Right cardiac atrium (tissue), 5 donors: ENCODE measurements around the gene SPRR2E. TPM values are rescaled to one million over a fixed set of nuclear protein-coding genes. Genes with fewer than 3 reads are reported as not detected.
"Not testable (repeated sequence)": the region's sequence is repeated elsewhere in the genome, so short reads cannot be mapped to it uniquely, and the experiment has no call there.

Source experiments
- ATAC-seq, 2 donors: fragments of 200-7000 bp; cut with Tn5 transposase; one replicate each; pipeline versions ENCODE4 v1.8.0 to v1.9.1; 2020; ENCODE audit warnings: moderate library complexity in 2 of 2, mild to moderate bottlenecking in 1 of 2
- DNase-seq, 3 donors: peaks; one replicate each; pipeline ENCODE4 v3.0.0-alpha.2; 2020
- H3K27ac ChIP-seq: one replicate; pipeline ENCODE4 v1.5.1; 2013; ENCODE audit warnings: mild to moderate bottlenecking, low read length, control low read depth, moderate library complexity
- H3K27me3 ChIP-seq: one replicate; pipeline ENCODE4 v1.6.1; 2013; ENCODE audit not compliant: control insufficient read depth, insufficient read depth
- H3K4me1 ChIP-seq: one replicate; pipeline ENCODE4 v1.6.1; 2013; ENCODE audit warnings: low read length; ENCODE audit not compliant: control insufficient read depth, insufficient read depth
- H3K4me3 ChIP-seq: one replicate; pipeline ENCODE4 v1.5.1; 2013; ENCODE audit warnings: low read length, control low read depth
- H3K9me3 ChIP-seq: one replicate; pipeline ENCODE4 v1.6.1; 2013; ENCODE audit warnings: low read length; ENCODE audit not compliant: control insufficient read depth
- WGBS: extraction: QIAGEN DNeasy Blood & Tissue Kit; methylation state at CpG from one replicate; pipeline ENCODE4 v1.1.7; 2013; 5-methylcytosine and 5-hydroxymethylcytosine counted together
- intact Hi-C, 4 donors: fragments of 100-400 bp; cut with DNase I; formaldehyde crosslinking; loops; one replicate each; pipeline versions ENCODE4 v1.11.0 to v1.14.0; 2022 to 2023
- long read RNA-seq, 4 donors: library from polyadenylated mRNA; unstranded; transcript quantifications; one replicate each; pipeline ENCODE4 v2.0.0, GENCODE V29; 2020 to 2021
- polyA plus RNA-seq: library from polyadenylated mRNA; stranded (reverse); fragments of 200-250 nt; gene quantifications from one replicate; pipeline ENCODE4 v1.2.3, GENCODE V29; 2013
- total RNA-seq, 4 donors: library from RNA; stranded (reverse); fragmentation: NEBNext Ultra II Directional; extraction: Animal tissue kit (Norgen Biotek cat#: 25700); gene quantifications; one replicate each; pipeline ENCODE4 v1.2.1, GENCODE V29; 2021
- donor health status: healthy with polysubstance abuse.
- donor health status: DM: no; HTN: yes; CAD: no.
- donor health status: DM: no; HTN: no; CAD: no.
- donor health status: DM: no; HTN: yes; CAD: no; lungs with severe emphysema.
- donor health status: DM: yes; HTN: yes; CAD: no.

The SPRR2E gene
- total RNA-seq (not detected), polyA plus RNA-seq (not detected)
- long read RNA-seq, donor 1 = 0 reads
- long read RNA-seq, donor 2 = 0 reads
- long read RNA-seq, donor 3 = 0 reads
- long read RNA-seq, donor 4 = 0 reads

DNA sequence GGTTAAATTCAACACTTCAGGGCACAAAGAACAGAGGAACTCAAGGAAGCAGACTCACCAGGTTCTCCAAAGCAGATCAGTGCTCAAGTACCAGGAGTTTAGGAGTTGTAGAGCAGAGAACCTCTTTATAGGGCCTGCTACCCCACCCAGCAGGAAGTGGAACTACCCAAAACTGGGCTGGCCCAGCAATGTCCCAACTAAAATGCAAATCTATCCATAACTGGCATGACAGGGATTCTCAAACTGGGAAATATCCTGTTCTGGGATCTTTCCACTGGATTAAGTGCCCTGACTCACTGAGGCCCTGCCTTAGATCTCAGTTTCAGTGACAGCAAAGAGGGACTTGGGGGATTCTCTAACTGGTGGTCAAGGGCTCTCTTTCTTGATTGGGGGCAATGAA is at the start of gene SPRR2E:
Gene SPRR2E (minus strand): TSS at position 101 of the 400 bp plus-strand sequence. CDS start 775 bp downstream, outside the sequence.
- no peaks in the 10 kb centered on the region for H3K4me1 ChIP-seq
- no peaks in the 10 kb centered on the region for H3K9me3 ChIP-seq
- H3K27me3 ChIP-seq = no peaks in the 10 kb centered on the region
- DNase-seq (no peak), ATAC-seq (no peak)
- intact Hi-C loops = no loop called here
- no peak within 1 kb of the TSS for H3K27ac ChIP-seq
- H3K4me3 ChIP-seq = no peak within 1 kb of the TSS

GRCh38 chr1:153141377-153141776 is 47.1 kb upstream of the SPRR2E start:
- intact Hi-C loops = no loop called here
- ATAC-seq = no peak

DNA sequence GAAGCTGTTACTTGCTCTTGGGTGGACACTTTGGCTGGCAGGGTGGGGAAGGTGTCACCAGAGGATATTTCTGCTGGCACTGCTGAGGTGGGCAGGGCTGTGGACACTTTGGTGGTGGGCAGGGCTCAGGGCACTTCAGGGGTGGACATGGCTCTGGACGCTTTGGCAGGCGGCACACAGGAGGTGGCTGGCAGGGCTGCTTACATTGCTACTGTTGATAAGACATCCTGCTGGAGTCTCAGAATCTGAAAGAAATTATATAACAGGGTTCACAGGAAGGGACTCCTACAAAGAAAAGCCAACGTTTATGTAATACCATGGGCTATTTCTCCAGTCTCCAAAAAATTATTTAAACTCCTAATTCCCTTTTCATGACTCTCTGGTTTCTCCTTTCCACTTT is 46.2 kb upstream of the SPRR2E start:
- Histone ChIP-seq H3K27me3 (no peaks in the 10 kb centered on the region), H3K27ac (no peak overlapping the region), H3K4me3 (no peak overlapping the region), H3K9me3 (no peaks in the 10 kb centered on the region), H3K4me1 (no peaks in the 10 kb centered on the region)
- DNase-seq (no peak), ATAC-seq (no peak)
- WGBS = 56% methylated on average over 3 of the region's 3 CpGs
- intact Hi-C loops = no loop called here

More at GRCh38 chr1:153141377-153141776, 47.1 kb upstream of the SPRR2E start:
- Histone ChIP-seq H3K9me3 (no peaks in the 10 kb centered on the region), H3K4me3 (no peak overlapping the region), H3K4me1 (no peaks in the 10 kb centered on the region), H3K27ac (no peak overlapping the region), H3K27me3 (no peaks in the 10 kb centered on the region)
- DNase-seq = no peak
- 82% methylated on average over 3 of the region's 3 CpGs for WGBS

- no peaks in the 10 kb centered on the region for H3K27me3 ChIP-seq
- 73% methylated on average over 2 of the region's 2 CpGs for WGBS
- H3K4me3 ChIP-seq = no peak overlapping the region
- H3K4me1 ChIP-seq = no peaks in the 10 kb centered on the region
- intact Hi-C loops = no loop called here
- ATAC-seq (no peak), DNase-seq (no peak)
- H3K27ac ChIP-seq = no peak overlapping the region
- no peaks in the 10 kb centered on the region for H3K9me3 ChIP-seq
These were observed 39.4 kb upstream of the SPRR2E start for GRCh38 chr1:153133743-153134142.

GRCh38 chr1:153133267-153133666 is 38.9 kb upstream of the SPRR2E start:
- no peaks in the 10 kb centered on the region for H3K4me1 ChIP-seq
- H3K27me3 ChIP-seq = no peaks in the 10 kb centered on the region
- 79% methylated on average over 1 of the region's 1 CpG for WGBS
- DNase-seq (no peak), ATAC-seq (no peak)
- intact Hi-C loops = no loop called here
- H3K4me3 ChIP-seq = no peak overlapping the region
- no peak overlapping the region for H3K27ac ChIP-seq
- no peaks in the 10 kb centered on the region for H3K9me3 ChIP-seq

DNA sequence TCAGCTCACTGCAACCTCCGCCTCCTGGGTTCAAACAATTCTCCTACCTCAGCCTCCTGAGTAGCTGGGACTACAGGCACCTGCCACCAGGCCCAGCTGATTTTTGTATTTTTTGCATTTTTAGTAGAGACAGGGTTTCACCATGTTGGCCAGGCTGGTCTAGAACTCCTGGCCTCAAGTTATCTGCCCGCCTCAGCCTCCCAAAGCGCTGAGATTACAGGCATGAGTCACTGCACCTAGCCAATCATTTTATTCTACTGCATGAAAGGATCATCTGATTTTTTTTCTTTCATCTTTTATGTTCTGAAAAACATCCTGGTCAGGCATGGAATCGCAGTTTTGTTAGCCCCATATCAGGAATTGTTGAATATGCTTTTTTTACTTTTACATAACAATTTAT is 34.4 kb upstream of the SPRR2E start:
- H3K9me3 ChIP-seq, H3K4me1 ChIP-seq, DNase-seq, H3K27me3 ChIP-seq, ATAC-seq, intact Hi-C loops, H3K4me3 ChIP-seq, H3K27ac ChIP-seq: not testable (repeated sequence)
- 90% methylated on average over 4 of the region's 4 CpGs for WGBS

DNA sequence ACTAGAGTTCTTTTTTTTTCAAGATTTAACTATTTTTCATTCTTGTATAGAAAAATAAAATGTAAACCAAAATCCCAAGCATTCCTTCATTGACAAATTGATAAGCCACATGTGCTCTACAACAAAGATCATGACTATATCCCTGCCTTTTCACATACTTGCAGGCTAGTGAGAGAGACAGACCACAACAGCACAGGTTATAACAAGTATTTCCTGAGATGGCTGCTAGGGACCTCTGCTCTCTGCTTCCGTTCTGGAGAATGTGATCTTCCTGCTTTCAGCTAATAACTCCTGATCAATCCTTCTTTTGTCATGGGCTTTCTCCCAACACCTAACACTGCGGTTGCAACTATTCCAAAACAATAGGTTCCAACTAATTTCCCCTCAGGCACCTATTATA is 33.0 kb upstream of the SPRR2E start:
- Histone ChIP-seq H3K27ac (no peak overlapping the region), H3K9me3 (peaks cover 4% of the 10 kb centered on the region), H3K27me3 (no peaks in the 10 kb centered on the region), H3K4me3 (no peak overlapping the region), H3K4me1 (no peaks in the 10 kb centered on the region)
- intact Hi-C loops = no loop called here
- 73% methylated on average over 2 of the region's 2 CpGs for WGBS
- ATAC-seq (no peak), DNase-seq (no peak)

GRCh38 chr1:153125536-153125935 is 31.2 kb upstream of the SPRR2E start:
- Histone ChIP-seq H3K9me3 (peaks cover 4% of the 10 kb centered on the region), H3K27ac (no peak overlapping the region), H3K4me3 (no peak overlapping the region), H3K27me3 (no peaks in the 10 kb centered on the region), H3K4me1 (no peaks in the 10 kb centered on the region)
- no peak for DNase-seq
- 79% methylated on average over 1 of the region's 1 CpG for WGBS
- no peak for ATAC-seq
- intact Hi-C loops = no loop called here

DNA sequence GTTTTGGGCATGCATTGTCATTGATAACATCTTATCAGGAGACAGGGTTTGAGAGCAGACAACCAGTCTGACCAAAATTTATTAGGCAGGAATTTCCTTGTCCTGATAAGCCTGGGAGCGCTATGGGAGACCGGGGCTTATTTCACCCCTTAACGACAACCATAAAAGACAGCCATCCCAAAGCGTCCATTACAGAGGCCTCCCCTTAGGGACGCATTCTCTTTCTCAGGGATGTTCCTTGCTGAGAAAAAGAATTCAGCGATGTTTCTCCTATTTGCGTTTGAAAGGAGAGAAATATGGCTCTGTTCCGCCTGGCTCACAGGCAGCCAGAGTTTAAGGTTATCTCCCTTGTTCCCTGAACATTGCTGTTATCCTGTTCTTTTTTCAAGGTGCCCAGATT is 29.5 kb upstream of the SPRR2E start:
- H3K27me3 ChIP-seq, DNase-seq, H3K4me1 ChIP-seq, H3K4me3 ChIP-seq, H3K27ac ChIP-seq, intact Hi-C loops, H3K9me3 ChIP-seq, ATAC-seq: not testable (repeated sequence)
- 81% methylated on average over 8 of the region's 8 CpGs for WGBS

- Histone ChIP-seq H3K4me1 (no peaks in the 10 kb centered on the region), H3K27ac (no peak overlapping the region), H3K4me3 (no peak overlapping the region), H3K9me3 (peaks cover 4% of the 10 kb centered on the region), H3K27me3 (no peaks in the 10 kb centered on the region)
- intact Hi-C loops = no loop called here
- no peak for ATAC-seq
- DNase-seq = no peak
- WGBS = 35% methylated on average over 3 of the region's 3 CpGs
These were observed 28.6 kb upstream of the SPRR2E start for GRCh38 chr1:153122831-153123421.

DNA sequence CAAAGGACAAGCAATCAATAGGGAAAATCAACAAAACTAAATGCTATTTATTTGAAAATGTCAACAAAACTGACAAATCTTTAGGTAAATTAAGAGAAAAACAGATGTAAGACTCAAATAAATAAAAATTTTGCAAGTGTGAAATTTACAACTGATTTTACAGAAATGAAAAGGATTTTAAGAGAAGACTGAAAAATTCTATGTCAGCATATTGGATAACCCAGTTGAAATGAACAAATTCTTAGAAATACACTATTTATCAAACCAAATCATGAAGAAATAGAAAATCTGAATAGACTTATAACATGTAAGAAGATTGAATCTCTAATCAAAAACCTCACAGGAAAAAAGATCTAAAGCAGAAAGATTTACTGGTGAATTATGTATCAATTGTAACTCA is 26.6 kb upstream of the SPRR2E start:
- DNase-seq = no peak
- no peak overlapping the region for H3K4me3 ChIP-seq
- ATAC-seq = no peak
- H3K9me3 ChIP-seq = peaks cover 4% of the 10 kb centered on the region
- H3K27me3 ChIP-seq = no peaks in the 10 kb centered on the region
- intact Hi-C loops = no loop called here
- H3K4me1 ChIP-seq = no peaks in the 10 kb centered on the region
- no peak overlapping the region for H3K27ac ChIP-seq

DNA sequence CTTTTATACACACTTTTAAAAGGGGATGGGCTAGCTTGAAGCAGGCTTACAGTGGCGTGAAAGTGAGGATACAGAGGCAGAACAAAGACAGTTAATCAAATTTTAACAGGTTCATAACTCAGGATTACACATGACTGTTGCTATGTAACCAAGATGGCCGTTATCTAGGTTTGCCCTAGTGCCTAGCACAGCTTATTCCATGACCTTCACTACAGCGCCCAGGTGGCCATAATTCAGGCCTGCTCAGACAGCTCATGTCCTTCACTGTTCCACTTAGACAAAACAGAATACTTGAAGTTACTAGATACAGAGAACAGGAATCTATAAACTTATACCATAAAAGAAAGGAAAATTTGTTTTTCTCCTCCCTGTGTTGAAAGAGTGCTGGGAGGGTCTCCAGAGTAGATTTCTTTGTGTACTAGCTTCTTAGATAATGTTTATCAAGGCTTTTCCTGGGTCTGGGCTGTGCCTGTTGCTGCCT is 25.2 kb upstream of the SPRR2E start:
- Histone ChIP-seq H3K27me3 (no peaks in the 10 kb centered on the region), H3K4me1 (no peaks in the 10 kb centered on the region), H3K4me3 (no peak overlapping the region), H3K27ac (no peak overlapping the region), H3K9me3 (peaks cover 4% of the 10 kb centered on the region)
- intact Hi-C loops = no loop called here
- ATAC-seq = no peak
- WGBS = 50% methylated on average over 3 of the region's 3 CpGs
- no peak for DNase-seq
